NOMO-1 (cell line): ENCODE results near the gene PHKA1.
"Not testable (repeated sequence)": the region's sequence is repeated elsewhere in the genome, so short reads cannot be mapped to it uniquely, and the experiment has no call there.

Experiments
- DNase-seq, 2 experiments: peaks; one replicate each; lab custom pipeline; 2025; ENCODE audit not compliant: unreplicated experiment in 2 of 2; lab: John Stamatoyannopoulos, UW

Gene PHKA1

DNA sequence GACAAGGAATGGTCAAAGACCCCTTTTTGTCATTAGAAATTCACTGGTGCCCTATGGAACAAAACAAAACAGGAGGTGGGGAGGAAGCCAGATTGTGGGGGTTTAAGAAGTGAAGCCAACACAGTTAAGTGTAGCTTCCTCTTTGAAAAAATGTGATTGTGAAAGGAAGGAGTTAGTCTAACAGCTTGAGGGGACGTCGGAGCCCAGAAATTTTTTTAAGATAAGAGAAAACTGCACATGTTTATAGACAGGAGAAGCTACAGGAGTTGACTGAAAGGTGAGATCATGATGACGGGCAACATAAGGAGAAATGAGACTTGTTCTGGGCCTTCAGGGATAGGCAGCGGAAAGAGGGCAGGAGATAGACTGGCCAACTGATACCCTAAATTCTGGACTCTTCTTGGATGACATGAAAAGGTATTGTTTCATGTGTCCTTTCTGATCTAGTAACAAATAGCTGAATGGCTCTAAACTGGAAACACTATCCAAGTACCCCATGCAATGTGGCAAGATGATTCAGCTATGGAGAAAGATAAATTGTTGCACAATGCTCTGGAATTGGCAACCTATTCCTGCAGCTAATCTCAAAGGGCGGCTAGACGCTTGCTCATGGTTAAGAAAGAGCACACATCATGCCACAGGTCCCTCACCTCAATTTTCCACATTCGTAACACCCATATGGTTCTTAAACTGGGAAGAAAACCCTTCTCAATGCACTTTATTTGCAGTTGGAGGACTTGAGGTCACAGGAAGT, 137.8 kb downstream of the PHKA1 start:
- DNase-seq = peak; percentile 24 to 31

DNA sequence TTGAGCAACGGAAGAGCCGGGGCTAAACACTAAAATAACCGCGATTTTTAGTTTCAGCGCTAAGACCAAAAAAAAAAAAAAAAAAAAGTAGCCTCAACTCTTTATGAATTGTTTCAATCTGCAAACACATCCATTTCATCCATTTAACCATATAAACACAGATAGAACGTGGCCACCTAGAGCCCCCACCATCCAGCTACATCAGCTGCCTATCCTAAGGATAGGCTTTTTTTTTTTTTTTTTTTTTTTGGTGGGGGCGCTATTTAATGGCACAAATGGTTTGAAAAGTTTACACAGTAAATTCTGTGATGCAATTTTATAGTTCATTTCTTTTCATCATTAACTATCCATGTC, 141.0 kb downstream of the PHKA1 start:
- DNase-seq = no peak

DNA sequence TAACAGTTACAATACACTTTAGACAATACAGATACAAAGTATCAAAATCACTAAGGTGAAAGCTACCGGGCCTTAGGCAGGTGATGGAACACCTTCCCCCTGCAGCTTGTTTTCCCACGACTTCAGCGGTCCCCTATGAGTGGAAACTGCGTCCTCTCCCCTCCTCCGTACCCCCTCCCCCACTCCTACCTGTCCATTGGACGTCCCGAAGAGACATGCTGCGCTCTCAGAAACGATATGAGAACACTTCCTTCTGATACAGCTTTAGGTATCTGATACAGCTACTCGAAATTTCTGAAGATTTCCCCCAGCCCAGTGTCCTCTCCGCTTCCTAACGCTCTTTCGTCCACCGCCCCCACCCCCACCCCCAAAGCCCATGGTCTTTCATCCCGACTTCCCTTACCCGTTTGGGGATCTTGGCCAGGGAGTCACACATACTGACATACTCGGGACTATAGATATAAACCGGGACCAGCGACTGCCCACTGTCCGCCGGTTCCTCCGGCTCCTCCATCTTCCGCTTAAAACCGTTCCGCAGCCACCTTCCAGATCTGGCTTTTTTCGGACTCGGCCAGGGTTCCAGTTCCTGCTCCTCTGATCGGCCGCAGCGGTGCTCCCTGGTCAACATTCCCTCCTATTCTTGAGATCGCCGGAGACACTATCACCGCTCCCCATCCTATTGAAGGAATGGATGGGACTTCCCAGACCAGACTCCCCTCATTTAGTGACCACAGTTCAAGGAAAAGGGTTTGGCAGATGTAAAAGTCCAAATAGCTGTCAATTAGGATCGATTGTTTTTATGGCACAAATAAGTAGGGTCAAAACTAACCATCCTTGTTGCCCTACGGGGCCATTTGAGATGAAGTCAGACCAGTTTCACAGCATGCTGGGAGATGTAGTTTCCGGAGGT, 141.6 kb downstream of the PHKA1 start, which contains the start of gene HDAC8:
HDAC8 (minus strand) TSS at position 596 of the 910 bp plus-strand sequence; CDS start at position 514, 82 bp downstream.
- DNase-seq = peak; percentile 39 to 70

DNA sequence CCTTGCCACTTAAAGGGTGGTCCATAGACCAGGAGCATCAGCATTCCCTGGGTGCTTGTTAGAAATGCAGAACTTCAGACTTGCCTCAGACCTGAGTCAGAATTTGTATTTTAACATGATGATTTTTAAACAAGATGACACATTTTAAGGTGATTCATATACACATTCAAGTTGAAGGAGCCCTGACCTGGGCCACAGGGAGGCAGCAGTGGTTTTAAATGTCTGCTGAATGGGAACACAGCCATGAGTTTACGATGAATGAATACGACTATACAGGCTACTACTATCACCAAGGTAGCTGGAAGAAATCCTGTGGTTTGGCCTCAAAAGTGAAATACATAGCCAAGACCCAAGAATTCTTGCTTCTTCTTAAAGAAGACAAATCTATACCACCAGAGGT, 144.3 kb downstream of the PHKA1 start:
- no peak for DNase-seq

DNA sequence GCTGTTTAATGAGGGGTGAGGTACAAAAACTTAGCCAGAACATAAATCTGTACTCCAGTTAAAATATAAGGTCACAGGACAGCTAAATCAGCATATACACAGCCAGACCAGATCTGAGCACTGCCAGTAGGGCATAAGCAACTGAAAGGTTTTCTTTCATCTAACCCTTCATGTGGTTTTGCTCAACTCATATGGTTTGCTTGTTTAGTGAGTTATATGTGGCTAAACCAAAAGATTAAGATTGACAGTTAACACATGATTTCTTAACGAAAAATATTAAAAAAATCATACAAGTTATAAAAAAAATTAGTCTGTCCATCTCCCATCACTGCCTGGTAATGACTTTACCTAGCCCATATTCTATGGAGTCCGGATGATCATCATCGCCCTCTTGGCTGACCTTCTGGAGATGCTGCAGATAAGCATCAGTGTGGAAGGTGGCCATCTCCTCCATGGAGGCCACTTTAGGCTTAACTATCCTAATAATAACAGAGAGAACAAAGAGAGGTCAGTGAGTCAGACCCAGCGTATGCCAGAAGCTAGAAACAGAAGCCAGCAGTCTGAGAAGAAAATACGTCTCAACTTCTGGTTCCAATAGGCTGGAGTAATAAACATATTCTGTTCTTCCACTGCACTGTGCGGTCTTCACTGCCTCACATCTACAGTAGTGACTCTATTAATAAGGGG, 145.6 kb downstream of the PHKA1 start:
- DNase-seq = no peak

DNA sequence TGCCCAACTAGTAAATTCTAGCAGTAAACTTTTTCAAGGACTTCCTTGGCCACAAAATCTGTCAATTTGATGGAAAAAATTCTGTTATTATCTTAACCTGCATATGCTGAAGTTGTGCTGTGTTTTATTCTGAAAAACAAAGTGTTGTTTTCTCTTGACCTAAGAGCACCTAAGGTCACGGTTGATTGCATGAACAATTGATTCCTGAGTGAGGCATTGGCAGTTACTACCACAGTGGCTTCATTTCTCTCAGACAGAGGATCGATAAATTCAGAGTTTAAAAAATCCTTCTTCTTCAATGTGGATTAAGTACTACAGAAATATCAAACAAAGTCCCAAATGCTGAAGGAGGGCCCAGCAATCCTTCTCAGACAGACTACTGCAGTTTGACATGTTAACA, 147.7 kb downstream of the PHKA1 start:
- DNase-seq = no peak

DNA sequence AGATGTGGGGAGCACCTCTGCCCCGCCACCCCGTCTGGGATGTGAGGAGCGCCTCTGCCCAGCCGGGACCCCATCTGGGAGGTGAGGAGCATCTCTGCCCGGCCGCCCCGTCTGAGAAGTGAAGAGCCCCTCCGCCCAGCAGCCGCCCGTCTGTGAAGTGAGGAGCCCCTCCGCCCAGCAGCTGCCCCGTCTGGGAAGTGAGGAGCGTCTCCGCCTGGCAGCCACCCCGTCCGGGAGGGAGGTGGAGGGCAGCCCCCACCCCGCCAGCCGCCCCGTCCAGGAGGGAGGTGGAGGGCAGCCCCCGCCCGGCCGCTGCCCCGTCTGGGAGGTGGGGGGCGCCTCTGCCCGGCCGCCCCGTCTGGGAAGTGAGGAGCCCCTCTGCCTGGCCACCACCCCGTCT, 154.5 kb downstream of the PHKA1 start:
- not testable (repeated sequence) for DNase-seq

DNA sequence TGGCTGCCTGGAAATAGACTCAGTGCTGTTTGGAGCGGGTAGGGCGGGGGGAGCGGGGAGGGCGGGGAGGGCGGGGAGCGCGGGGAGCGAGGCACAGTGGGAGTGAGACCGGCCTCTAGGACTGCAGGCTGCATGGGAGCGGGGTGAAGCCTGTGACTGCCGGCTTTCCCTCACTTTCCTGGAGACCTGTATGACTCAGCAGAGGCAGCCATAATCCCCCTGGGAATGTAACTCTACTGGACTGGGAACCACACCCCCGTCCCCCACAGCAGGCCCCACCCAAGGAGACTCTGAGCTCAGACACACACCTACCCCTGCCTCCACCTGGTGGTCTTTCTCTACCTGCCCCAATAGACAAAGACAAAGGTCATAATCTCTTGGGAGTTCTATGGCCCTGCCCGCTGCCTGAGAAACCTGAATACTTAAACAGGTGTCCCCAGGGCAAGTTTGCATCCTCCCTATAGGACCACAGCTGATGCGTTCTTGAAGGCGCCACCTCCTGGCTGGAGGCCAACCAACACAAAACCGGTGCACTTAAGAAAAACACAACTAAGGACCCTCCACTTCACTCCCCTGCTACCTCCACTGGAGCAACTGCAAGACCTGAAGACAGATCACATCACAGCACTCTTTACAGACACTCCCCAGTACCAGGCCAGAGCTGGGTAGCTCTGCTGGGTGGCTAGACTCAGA, 159.5 kb downstream of the PHKA1 start:
- no peak for DNase-seq

DNA sequence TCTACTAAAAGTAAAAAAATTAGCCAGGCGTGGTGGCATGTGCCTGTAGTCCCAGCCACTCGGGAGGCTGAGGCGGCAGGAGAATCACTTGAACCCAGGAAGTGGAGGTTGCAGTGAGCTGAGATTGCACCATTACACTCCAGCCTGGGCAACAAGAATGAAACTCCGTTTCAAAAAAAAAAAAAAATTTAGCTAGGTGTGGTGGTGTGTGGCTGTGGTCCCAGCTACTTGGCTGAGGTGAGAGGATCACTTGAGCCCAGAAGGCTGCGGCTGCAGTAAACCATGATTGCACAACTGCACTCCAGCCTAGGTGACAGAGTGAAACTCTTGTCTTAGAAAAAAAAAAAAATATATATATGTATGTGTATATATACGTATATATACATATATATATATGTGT, 161.7 kb downstream of the PHKA1 start:
- not testable (repeated sequence) for DNase-seq

DNA sequence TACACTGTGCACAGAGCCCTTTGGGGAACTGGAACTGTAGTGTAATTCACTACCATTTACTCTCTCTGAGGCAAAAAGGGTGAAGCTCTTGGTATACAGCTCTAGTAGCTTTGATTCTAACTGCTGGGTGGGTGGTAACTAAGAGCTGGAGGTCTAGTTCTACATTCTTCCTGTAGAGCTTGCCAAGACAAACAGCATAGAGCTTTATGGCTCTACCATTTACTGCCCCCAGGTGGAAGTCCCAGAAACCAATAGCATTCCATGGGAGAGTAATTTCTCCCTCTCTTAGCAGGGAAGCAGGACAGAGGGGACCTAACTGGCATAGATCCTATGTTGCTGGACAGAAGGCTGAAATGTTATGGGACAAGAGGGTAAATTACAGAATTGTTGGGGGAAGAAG, 168.1 kb downstream of the PHKA1 start:
- DNase-seq = no peak

DNA sequence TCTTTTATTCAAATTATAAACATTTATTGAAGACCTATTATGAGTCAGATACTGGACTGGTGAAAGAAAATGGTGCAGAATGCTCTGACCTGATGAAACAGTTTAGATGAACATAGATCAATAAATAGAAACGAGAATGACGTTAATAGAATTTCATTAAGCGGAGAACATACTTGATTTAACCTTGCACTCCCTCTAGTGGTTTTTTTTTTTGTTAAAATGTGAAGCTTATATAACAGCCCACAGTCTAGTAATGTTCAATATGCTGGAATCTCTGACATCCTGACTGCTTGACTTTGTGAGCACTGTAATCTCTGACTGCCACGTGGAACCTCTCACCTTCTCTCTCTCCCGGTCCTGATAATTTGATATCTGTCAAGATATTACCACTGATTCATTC, 173.8 kb downstream of the PHKA1 start:
- DNase-seq = peak in 1 of 2 experiments; percentile 19

DNA sequence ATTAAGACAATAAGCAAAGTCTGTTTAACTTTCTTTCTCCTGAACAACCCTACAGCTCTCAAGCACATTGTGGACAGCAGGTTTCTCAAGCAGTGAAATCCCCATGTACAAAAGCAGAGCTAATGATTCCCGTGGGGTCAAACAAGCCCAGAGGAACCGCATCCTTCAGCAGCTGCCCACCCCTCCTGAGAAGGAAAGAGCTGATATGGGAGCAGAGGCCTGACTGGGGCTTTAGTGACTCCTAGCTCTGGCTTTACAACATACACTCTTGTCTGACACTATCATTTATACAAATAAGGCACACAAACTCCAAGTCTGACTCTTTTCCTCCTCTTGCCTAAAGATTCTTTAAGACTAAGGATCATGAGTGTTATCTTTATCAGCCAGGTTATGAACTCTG, 174.3 kb downstream of the PHKA1 start:
- DNase-seq = no peak

DNA sequence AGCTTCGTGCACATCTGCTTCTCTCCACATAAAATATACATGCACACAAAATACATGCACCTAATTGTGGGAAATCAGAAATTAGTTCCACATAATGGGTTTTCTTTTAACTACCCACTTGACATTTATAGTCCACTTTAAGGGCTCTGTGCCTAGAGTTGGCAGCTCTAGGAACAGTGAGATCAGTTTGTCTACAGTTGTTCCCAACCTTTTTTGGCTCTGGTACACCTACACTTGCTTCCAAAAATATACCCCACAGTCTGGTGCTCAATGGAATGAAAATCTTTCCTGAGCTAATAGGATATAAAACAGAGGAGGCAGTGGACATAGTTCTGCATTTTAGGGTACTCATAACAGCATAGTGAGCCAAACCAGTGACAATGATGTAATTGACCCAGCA, 177.6 kb downstream of the PHKA1 start:
- no peak for DNase-seq

DNA sequence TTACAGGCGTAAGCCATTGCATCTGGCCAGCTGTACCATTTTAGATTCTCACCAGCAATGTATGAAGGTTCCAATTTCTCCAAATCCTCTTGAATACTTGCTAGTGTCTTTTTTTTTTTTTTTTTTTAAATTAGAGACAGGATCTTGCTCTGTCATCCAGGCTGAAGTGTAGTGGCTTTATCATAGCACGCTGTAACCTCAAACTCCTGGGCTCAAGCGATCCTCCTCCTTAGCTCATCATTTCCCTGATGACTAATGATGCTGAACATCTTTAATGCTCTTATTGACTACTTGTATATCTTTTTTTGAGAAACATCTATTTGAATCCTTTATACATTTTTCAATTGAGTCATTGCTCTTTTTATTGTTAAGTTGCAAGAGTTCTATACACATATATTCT, 181.7 kb downstream of the PHKA1 start:
- DNase-seq = no peak
